Measurements from ENCODE around the gene JARID2. TPM values are rescaled to one million over a fixed set of nuclear protein-coding genes. Genes with fewer than 3 reads are reported as not detected.

JARID2 gene
- polyA plus RNA-seq, 1 donor (not counting 4 experiments of a cell fraction or from before 2014, with no cell fraction given), result 11.0 TPM

- FAIRE-seq, result no peak
- no peak overlapping the region for H2AFZ ChIP-seq (ENCODE audit: control insufficient read depth, low read length)
- H3K36me3 ChIP-seq (ENCODE audit: control insufficient read depth in 2 of 2, extremely low read depth in 1 of 2, insufficient read depth in 2 of 2, low read length in 2 of 2), result no peaks in the 10 kb centered on the region
- no peak overlapping the region for H3K9ac ChIP-seq (ENCODE audit: control insufficient read depth, extremely low read depth, insufficient read depth, low read length)
- no peak for TF ChIP-seq EZH2 (IDR thresholded peaks at IDR 0.05; ENCODE audit: low read length)
- TF ChIP-seq CTCF (optimal IDR thresholded peaks at IDR 0.05 in 1 of 3, IDR thresholded peaks at IDR 0.05 in 1 of 3, conservative IDR thresholded peaks at IDR 0.05 in 1 of 3; ENCODE audit: extremely low read depth in 1 of 3, insufficient read depth in 2 of 3, low read length in 3 of 3), result no peak
- peaks cover 96% of the 10 kb centered on the region for H3K79me2 ChIP-seq (ENCODE audit: control insufficient read depth, insufficient read depth, low read length)
- H3K27me3 ChIP-seq (ENCODE audit: control insufficient read depth, extremely low read depth, insufficient read depth, low read length), result no peaks in the 10 kb centered on the region
- H3K4me1 ChIP-seq (ENCODE audit: control insufficient read depth, extremely low read depth, insufficient read depth, low read length), result peaks cover 5% of the 10 kb centered on the region
- peaks cover 2% of the 10 kb centered on the region for H3K9me1 ChIP-seq (ENCODE audit: control insufficient read depth, extremely low read depth, insufficient read depth, low read length)
- dilution Hi-C loops (cut with MboI; ENCODE audit: extremely low pct_ligation_motif_present, low sequenced_read_pairs), result no loop called here
- H3K4me2 ChIP-seq (ENCODE audit: control insufficient read depth, extremely low read depth, insufficient read depth, low read depth, low read length), result no peak overlapping the region
- DNase-seq (ENCODE audit: low read depth, low spot score), result no peak
- no peaks in the 10 kb centered on the region for H3K9me3 ChIP-seq (ENCODE audit: control insufficient read depth, low read depth, low read length)
- H4K20me1 ChIP-seq (ENCODE audit: control insufficient read depth, extremely low read depth, insufficient read depth, low read length), result peaks cover 16% of the 10 kb centered on the region
- no peak overlapping the region for H3K27ac ChIP-seq (ENCODE audit: control insufficient read depth, insufficient read depth, low read length)
- H3K4me3 ChIP-seq (ENCODE audit: control insufficient read depth in 2 of 3, extremely low read depth in 1 of 3, insufficient read depth in 2 of 3, low read depth in 1 of 3, low read length in 3 of 3), result no peak overlapping the region
Observed at GRCh38 chr6:15304337-15305042, 58.6 kb downstream of the JARID2 start.

- Histone ChIP-seq H3K27ac (ENCODE audit: control insufficient read depth, insufficient read depth, low read length) (no peak overlapping the region), H3K4me2 (ENCODE audit: control insufficient read depth, extremely low read depth, insufficient read depth, low read depth, low read length) (no peak overlapping the region), H2AFZ (ENCODE audit: control insufficient read depth, low read length) (no peak overlapping the region), H3K36me3 (ENCODE audit: control insufficient read depth in 2 of 2, extremely low read depth in 1 of 2, insufficient read depth in 2 of 2, low read length in 2 of 2) (no peaks in the 10 kb centered on the region), H3K4me1 (ENCODE audit: control insufficient read depth, extremely low read depth, insufficient read depth, low read length) (no peaks in the 10 kb centered on the region), H3K9ac (ENCODE audit: control insufficient read depth, extremely low read depth, insufficient read depth, low read length) (no peak overlapping the region), H4K20me1 (ENCODE audit: control insufficient read depth, extremely low read depth, insufficient read depth, low read length) (peaks cover 8% of the 10 kb centered on the region), H3K4me3 (ENCODE audit: control insufficient read depth in 2 of 3, extremely low read depth in 1 of 3, insufficient read depth in 2 of 3, low read depth in 1 of 3, low read length in 3 of 3) (no peak overlapping the region), H3K9me3 (ENCODE audit: control insufficient read depth, low read depth, low read length) (no peaks in the 10 kb centered on the region), H3K27me3 (ENCODE audit: control insufficient read depth, extremely low read depth, insufficient read depth, low read length) (no peaks in the 10 kb centered on the region), H3K79me2 (ENCODE audit: control insufficient read depth, insufficient read depth, low read length) (peaks cover 96% of the 10 kb centered on the region), H3K9me1 (ENCODE audit: control insufficient read depth, extremely low read depth, insufficient read depth, low read length) (peaks cover 4% of the 10 kb centered on the region)
- TF ChIP-seq CTCF (optimal IDR thresholded peaks at IDR 0.05 in 1 of 3, IDR thresholded peaks at IDR 0.05 in 1 of 3, conservative IDR thresholded peaks at IDR 0.05 in 1 of 3; ENCODE audit: extremely low read depth in 1 of 3, insufficient read depth in 2 of 3, low read length in 3 of 3) (no peak), EZH2 (IDR thresholded peaks at IDR 0.05; ENCODE audit: low read length) (no peak)
- no peak for DNase-seq (ENCODE audit: low read depth, low spot score)
- FAIRE-seq, result no peak
- dilution Hi-C loops (cut with MboI; ENCODE audit: extremely low pct_ligation_motif_present, low sequenced_read_pairs), result no loop called here
Observed at GRCh38 chr6:15305496-15305895, 59.6 kb downstream of the JARID2 start.

Measured in keratinocyte (primary cell).